GM10266 (cell line): ENCODE measurements around the gene TBC1D22B.

Experiments used
- DNase-seq: peaks from one replicate; pipeline ENCODE4 v3.0.0; 2012; ENCODE audit errors: extremely low spot score
- TF ChIP-seq, protein P1 (sequence below): IDR thresholded peaks from 2 replicates; pipeline ENCODE4 v1.5.1; 2012; ENCODE audit warnings: mild to moderate bottlenecking, low read depth; ENCODE audit not compliant: control insufficient read depth, insufficient read depth; ENCODE audit errors: missing control alignments

TBC1D22B gene

DNA sequence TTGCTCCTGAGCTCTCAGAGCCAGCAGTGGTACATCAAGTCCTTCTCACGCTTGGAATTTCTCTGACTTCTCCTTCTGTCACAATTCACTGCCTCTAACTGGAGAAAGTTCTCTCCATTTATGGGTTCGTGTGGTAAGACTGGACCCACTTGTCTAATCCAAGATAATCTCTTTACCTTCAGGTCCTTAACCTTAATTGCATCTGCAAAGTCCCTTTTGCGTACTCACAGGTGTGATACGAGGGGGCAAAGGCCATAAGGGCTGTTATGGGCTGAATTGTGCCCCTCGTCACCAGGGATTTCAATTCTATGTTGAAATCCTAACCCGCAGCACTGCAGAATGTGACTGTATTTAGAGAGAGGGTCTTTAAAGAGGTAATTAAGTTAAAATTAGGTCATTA lies 27.5 kb upstream of the TBC1D22B start:
- TF ChIP-seq, protein P1, sequence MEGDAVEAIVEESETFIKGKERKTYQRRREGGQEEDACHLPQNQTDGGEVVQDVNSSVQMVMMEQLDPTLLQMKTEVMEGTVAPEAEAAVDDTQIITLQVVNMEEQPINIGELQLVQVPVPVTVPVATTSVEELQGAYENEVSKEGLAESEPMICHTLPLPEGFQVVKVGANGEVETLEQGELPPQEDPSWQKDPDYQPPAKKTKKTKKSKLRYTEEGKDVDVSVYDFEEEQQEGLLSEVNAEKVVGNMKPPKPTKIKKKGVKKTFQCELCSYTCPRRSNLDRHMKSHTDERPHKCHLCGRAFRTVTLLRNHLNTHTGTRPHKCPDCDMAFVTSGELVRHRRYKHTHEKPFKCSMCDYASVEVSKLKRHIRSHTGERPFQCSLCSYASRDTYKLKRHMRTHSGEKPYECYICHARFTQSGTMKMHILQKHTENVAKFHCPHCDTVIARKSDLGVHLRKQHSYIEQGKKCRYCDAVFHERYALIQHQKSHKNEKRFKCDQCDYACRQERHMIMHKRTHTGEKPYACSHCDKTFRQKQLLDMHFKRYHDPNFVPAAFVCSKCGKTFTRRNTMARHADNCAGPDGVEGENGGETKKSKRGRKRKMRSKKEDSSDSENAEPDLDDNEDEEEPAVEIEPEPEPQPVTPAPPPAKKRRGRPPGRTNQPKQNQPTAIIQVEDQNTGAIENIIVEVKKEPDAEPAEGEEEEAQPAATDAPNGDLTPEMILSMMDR = no peak
- no peak for DNase-seq

DNA sequence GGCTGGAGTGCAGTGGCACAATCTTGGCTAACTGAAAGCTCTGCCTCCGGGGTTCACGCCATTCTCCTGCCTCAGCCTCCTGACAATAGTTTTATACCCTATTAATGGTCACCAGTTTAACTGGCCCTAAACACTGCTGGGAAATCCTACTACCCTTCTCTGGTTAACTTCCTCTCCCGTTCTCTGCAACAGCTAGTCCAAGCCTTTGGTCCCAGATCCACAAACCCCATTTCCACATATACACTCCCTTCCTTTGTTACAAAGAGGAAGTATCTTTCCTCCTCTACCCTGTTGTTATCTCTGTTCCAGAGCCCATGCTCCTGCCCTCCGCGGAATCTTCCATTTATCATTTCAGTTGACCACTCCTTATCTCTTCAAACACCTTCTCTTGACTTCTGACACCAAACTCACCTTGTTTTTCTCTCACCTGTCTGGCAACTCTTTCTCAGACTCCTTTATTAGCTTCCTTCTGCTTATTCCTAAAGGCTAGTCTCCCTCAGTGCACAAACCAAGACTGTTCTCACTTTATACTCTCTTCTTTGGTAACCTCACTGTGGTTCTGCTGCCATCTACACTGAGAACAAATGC lies 25.0 kb upstream of the TBC1D22B start:
- no peak for DNase-seq
- TF ChIP-seq, protein P1 = no peak

DNA sequence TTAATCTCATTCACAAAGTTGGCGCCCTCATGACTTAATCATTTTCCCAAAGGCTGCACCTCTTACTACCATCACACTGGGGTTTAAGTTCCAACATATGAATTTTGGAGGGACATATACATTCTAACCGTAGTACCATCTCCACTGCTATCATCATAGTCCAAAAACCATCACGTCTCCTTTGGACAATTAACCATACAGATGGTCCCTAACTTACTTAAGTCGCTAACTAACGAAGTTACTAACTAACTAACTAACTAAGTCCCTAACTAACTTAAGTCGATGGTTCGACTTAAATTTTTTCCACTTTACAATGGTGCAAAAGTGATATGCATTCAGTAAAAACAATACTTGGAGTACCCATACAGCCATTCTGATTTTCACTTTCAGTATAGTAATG lies 24.0 kb upstream of the TBC1D22B start:
- DNase-seq = no peak
- TF ChIP-seq, protein P1 = no peak

DNA sequence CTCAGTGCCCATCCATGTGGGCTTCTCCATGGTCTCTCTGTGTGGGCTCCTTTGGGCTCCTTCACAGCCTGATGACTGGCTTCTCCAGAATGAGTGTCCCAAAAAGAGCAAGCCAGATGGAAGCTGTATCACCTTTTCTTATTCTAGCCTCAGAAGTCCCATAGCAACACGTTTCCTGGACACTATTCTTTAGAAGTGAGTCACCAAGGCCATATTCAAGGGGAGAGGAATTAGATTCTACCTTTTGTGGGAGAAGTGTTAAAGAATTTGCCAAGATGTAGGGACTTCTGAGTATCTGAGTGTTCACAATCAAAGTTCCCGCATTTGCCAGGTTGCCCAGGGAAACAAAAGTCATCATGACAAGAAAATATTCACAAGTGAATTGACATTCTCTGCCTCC lies 20.7 kb upstream of the TBC1D22B start:
- no peak for DNase-seq
- TF ChIP-seq, protein P1 = no peak

DNA sequence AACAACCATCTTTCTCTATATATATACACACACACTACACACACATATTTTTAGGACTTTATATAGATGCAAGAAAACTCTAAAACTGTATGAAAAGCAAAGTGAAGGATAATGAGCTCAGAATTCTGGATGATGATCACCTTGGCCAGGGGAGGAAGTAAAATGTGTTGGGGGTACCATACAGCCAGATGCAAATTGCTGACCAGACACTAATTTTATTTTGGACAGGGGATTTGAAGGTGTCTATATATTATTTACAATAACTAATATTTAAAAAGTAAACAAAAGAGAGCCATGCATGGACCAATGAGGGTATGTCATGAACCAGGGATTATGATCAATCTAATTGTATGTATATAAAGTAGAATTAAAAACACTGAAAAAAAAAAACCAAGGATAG lies 19.8 kb upstream of the TBC1D22B start:
- DNase-seq = no peak
- TF ChIP-seq, protein P1 = no peak

DNA sequence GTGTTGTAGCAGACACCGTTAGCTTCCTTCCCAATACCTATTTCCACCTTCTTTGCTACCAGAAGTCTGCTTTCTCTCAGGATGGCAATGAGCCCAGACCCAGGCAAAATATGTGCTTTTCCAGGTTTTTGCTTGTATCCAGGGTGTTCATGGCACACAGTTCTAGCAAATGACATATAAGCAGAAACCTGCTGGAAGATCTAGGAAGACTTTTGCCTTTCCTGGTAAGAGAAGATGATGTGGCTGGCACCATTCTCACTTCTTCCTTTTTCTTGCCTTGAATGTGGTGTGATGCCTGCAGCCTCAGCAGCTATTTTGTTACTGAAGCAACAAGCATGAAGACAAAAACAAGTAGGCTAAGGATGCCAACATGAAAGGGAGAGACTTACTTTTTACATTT lies 19.2 kb upstream of the TBC1D22B start:
- DNase-seq = no peak
- TF ChIP-seq, protein P1 = no peak

DNA sequence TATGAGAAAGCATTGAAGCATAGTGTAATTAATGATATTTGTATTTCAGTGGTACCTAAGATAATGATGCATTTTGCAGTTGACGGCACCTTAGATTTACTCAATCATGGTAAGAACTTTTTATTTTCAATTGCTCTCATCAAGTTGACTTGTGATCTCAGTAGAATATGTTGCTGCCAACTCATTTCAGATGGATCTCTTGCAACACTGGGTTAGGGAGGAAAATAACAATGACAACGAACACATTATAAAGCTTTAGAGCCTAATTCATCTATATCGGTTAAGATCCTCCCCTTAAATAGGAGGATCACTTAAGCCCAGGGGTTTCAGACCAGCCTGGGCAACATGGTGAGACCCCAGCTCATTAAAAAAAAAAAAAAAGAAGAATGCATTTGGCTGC lies 18.0 kb upstream of the TBC1D22B start:
- no peak for DNase-seq
- TF ChIP-seq, protein P1 = no peak
